Adipocyte (in vitro differentiated cells): ENCODE results near the gene DHRSX.
A peak's percentile ranks its signal among the peaks of the same experiment; 100 is the strongest.

Experiments
- DNase-seq: peaks from one replicate; pipeline ENCODE4 v3.0.0-alpha.2; 2015; ENCODE audit warnings: low read depth
- H3K27me3 ChIP-seq: replicated peaks from 2 replicates; pipeline ENCODE4 v1.7.0; 2013; ENCODE audit warnings: mild to moderate bottlenecking, low read length, moderate library complexity; ENCODE audit not compliant: control insufficient read depth, insufficient read depth
- H3K36me3 ChIP-seq: 2 replicates; pipeline ENCODE4 v1.7.0; 2013; ENCODE audit warnings: low read length, mild to moderate bottlenecking, moderate library complexity; ENCODE audit not compliant: control insufficient read depth, insufficient read depth, severe bottlenecking
- H3K4me1 ChIP-seq: 2 replicates; pipeline ENCODE4 v1.7.0; 2013; ENCODE audit warnings: mild to moderate bottlenecking, low read length, moderate library complexity; ENCODE audit not compliant: control insufficient read depth, insufficient read depth
- H3K4me3 ChIP-seq: 2 replicates; pipeline ENCODE4 v1.7.0; 2013; ENCODE audit warnings: mild to moderate bottlenecking, low read length, moderate library complexity
- H3K9ac ChIP-seq: 2 replicates; pipeline ENCODE4 v1.7.0; 2013; ENCODE audit warnings: mild to moderate bottlenecking, low read length, moderate library complexity
- H3K9me3 ChIP-seq: 2 replicates; pipeline ENCODE4 v1.7.0; 2013; ENCODE audit warnings: mild to moderate bottlenecking, low read length, moderate library complexity; ENCODE audit not compliant: control insufficient read depth

Gene DHRSX, protein sequence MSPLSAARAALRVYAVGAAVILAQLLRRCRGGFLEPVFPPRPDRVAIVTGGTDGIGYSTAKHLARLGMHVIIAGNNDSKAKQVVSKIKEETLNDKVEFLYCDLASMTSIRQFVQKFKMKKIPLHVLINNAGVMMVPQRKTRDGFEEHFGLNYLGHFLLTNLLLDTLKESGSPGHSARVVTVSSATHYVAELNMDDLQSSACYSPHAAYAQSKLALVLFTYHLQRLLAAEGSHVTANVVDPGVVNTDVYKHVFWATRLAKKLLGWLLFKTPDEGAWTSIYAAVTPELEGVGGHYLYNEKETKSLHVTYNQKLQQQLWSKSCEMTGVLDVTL

DNA sequence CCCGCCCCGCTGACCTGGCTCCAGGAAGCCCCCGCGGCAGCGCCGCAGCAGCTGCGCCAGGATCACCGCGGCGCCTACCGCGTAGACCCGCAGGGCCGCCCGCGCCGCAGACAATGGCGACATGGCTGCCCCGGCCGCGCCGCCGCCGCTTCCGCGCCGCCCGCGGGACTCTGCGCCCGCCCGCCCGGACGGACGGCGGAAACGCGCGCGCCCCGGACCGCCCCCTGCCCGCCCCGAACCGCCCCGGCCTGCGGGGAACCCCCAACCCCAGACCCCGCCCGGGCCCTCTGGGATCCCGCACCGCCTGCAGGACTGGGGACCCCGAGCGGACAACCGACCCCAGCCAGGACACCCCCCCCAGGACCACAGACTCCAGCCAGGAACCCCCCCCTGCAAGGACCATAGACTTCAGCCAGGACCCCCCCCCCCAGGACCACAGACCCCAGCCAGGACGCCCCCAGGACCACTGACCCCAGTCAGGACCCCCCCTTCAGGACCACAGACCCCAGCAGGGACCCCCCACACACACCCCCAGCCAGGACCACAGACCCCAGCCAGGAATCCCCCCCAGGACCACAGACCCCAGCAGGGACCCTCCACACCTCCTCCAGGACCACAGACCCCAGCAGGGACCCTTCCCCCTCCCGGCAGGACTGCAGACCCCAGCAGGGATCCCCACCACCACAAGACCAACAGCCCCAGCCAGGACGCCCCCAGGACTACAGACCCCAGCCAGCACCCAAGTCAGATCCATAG, at the start of gene DHRSX, which contains the start of gene ZBED1:
Gene DHRSX (minus strand): TSS at position 174 of the 756 bp plus-strand sequence. CDS start 51 bp downstream, at position 123.
Gene ZBED1 (minus strand): TSS at position 174 of the 756 bp plus-strand sequence. CDS start 10,257 bp downstream, outside the sequence.
- DNase-seq = peak; percentile 69
- Histone ChIP-seq H3K27me3 (no peaks in the 10 kb centered on the region), H3K9me3 (no peaks in the 10 kb centered on the region), H3K36me3 (no peaks in the 10 kb centered on the region), H3K9ac (peak within 1 kb of the TSS; percentile 92), H3K4me1 (peaks cover 30% of the 10 kb centered on the region), H3K4me3 (peak within 1 kb of the TSS; percentile 90)

DNA sequence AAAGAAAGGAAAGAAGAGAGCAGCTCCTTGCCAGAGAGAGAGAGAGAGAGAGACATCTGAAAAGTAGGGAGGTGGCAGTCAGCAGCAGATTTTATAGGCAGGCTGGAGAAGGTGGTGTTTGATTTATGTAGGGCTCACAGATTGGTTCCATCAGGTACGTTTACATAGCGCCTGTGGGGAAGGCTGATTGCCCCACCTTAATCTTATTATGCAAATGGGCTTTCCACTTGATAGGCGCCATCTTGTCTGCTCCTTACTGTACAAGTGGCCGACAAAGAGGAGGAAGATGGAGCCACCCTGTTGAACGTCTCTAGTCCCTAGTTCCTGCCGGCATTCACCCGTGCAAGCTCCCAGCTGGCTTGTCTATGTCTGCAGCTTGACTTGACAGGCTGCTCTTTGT, 49.1 kb upstream of the DHRSX start:
- Histone ChIP-seq H3K36me3 (no peaks in the 10 kb centered on the region), H3K27me3 (peaks cover 51% of the 10 kb centered on the region), H3K4me3 (no peak overlapping the region), H3K9me3 (peaks cover 18% of the 10 kb centered on the region), H3K9ac (no peak overlapping the region), H3K4me1 (peaks cover 12% of the 10 kb centered on the region)
- DNase-seq = peak; percentile 2

DNA sequence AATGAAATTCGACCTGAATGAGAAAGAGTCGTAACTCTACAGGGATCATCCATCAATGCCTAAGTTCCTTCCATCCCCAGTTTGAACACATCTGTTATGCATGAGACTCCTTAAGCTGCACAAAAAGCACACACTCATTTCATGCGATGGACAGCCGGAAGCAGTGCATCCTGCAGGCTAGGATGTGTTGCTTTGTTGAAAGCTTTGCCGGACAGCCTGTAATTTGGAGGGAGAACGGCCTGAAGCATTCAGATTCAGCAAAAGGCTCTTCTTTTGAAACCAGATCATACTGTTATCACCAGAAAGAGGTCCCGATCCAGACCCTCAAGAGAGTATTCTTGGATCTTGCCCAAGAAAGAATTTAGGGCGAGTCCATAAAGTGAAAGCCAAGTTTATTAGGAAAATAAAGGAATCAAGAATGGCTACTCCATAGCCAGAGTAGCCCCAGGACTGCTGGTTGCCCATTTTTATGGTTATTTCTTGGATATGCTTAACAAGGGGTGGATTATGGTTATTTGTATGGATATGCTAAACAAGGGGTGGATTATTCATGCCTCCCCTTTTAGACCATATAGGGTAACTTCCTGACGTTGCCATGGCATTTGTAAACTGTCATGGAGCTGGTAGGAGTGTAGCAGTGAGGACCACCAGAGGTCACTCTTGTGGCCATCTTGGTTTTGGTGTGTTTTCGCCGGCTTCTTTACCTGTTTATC, 48.1 kb upstream of the DHRSX start:
- DNase-seq = no peak
- H3K4me1 ChIP-seq = peaks cover 12% of the 10 kb centered on the region
- H3K9me3 ChIP-seq = peaks cover 18% of the 10 kb centered on the region
- H3K36me3 ChIP-seq = no peaks in the 10 kb centered on the region
- H3K27me3 ChIP-seq = peaks cover 49% of the 10 kb centered on the region
- H3K9ac ChIP-seq = no peak overlapping the region
- H3K4me3 ChIP-seq = no peak overlapping the region

DNA sequence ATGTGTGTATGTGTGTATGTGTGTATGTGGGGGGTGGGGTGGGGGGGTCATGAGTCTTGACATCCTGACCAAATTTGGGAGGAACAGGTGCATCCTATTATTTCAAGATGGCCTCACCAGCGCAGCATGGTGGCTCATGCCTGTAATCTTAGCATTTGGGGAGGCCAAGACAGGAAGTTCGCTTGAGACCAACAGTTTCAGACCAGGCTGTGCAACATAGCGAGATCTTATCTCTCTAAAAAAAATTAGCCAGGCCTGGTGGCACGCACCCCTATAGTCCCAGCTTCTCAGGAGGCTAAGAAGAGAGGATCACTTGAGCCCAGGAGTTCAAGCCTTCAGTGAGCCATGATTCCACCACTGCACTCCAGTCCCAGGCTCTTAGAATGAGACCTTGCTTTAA, 47.0 kb upstream of the DHRSX start:
- H3K9ac ChIP-seq = no peak overlapping the region
- H3K4me1 ChIP-seq = peaks cover 6% of the 10 kb centered on the region
- no peak for DNase-seq
- H3K27me3 ChIP-seq = peaks cover 57% of the 10 kb centered on the region
- no peaks in the 10 kb centered on the region for H3K36me3 ChIP-seq
- H3K4me3 ChIP-seq = no peak overlapping the region
- H3K9me3 ChIP-seq = peaks cover 22% of the 10 kb centered on the region

DNA sequence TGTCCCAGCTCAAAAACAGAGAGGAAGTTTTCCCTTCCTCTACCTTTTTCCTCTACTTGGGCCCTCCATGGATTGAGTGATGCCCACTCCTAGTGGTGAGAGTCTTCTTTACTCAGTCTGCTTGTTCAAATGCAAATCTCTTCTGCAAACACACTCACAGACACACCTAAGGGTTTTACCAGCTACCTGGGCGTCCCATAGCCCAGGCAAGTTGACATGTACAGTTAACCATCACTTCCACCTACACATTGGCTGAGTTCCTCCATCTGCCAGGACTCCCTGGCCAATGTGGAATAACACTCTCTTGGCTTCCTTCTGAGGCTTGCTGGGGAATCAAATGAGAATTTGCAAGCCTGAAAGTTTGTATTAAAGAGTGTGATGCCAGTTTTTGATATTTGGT, 45.7 kb upstream of the DHRSX start:
- H3K4me1 ChIP-seq = no peaks in the 10 kb centered on the region
- H3K36me3 ChIP-seq = no peaks in the 10 kb centered on the region
- DNase-seq = no peak
- H3K27me3 ChIP-seq = peaks cover 59% of the 10 kb centered on the region
- peaks cover 22% of the 10 kb centered on the region for H3K9me3 ChIP-seq
- no peak overlapping the region for H3K4me3 ChIP-seq
- H3K9ac ChIP-seq = no peak overlapping the region

DNA sequence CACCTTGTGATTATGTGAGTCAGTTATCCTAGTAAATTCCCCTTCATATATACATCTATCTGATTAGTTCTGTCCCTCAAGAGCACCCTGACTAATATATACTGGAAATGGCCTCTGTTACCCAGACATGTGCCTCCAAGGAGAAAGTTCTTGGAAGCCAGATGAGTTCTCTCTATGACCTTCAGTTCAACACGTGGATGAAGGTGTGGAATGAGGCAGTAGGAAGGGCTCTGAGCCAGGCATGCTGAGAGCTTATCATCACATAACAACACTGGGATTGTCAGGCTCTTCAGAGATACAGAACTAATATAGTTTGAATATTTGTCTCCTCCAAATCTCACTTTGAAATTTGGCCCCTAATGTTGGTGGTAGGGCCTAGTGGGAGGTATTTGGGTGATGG, 44.4 kb upstream of the DHRSX start:
- peaks cover 22% of the 10 kb centered on the region for H3K9me3 ChIP-seq
- no peak overlapping the region for H3K9ac ChIP-seq
- no peaks in the 10 kb centered on the region for H3K36me3 ChIP-seq
- no peak overlapping the region for H3K4me3 ChIP-seq
- no peak for DNase-seq
- H3K27me3 ChIP-seq = peaks cover 55% of the 10 kb centered on the region
- H3K4me1 ChIP-seq = no peaks in the 10 kb centered on the region

DNA sequence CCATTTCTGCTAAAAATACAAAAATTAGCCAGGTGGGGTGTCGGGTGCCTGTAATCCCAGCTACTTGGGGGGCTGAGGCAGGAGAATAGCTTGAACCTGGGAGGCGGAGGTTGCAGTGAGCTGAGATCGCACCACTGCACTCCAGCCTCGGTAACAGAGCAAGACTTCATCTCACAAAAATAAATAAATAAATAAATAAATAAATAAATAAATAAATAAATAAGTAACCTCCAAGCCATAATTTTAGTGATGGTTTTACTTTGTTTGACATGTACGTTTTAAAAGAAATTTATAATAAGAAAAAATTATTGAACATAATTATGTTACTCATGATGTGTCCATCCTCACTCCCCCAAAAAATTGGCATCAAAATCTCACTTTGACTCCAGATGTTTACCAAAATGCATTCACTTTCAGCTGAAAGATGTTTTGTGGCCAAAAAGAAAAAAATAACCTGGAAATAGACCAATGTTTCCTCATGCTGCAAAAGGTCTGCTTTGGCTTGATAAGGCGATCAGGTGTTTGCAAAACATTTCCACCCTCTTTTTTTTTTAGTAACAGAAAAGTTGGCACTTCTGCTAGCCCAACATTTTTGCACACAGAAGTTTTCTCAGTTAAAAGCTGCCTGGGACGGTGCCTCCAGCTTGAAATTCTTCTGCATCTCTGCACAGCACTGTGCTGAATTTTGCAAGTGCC, 42.2 kb upstream of the DHRSX start:
- Histone ChIP-seq H3K9ac (no peak overlapping the region), H3K36me3 (no peaks in the 10 kb centered on the region), H3K27me3 (peaks cover 54% of the 10 kb centered on the region), H3K9me3 (peaks cover 22% of the 10 kb centered on the region), H3K4me1 (no peaks in the 10 kb centered on the region), H3K4me3 (no peak overlapping the region)
- DNase-seq = no peak

DNA sequence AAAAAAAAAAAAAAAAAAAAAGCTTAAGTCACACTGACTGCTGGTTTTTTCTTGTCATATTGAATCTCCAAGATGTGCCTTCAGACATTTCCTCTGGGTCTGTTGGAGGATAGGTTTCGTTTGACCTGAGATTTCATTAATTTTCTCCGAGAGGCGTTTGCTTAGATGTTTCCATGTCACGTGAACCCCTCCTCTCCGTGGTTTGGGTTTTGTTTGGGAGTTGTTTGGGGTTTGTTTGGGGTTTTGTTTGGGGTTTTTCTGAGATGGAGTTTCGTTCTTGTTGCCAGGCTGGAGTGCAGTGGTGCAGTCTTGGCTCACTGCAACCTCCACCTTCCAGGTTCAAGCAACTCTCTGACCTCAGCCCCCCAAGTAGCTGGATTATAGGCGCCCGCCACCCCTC, 40.8 kb upstream of the DHRSX start:
- no peak for DNase-seq
- no peak overlapping the region for H3K4me3 ChIP-seq
- peaks cover 20% of the 10 kb centered on the region for H3K9me3 ChIP-seq
- H3K36me3 ChIP-seq = no peaks in the 10 kb centered on the region
- H3K9ac ChIP-seq = no peak overlapping the region
- H3K4me1 ChIP-seq = no peaks in the 10 kb centered on the region
- H3K27me3 ChIP-seq = peaks cover 64% of the 10 kb centered on the region

DNA sequence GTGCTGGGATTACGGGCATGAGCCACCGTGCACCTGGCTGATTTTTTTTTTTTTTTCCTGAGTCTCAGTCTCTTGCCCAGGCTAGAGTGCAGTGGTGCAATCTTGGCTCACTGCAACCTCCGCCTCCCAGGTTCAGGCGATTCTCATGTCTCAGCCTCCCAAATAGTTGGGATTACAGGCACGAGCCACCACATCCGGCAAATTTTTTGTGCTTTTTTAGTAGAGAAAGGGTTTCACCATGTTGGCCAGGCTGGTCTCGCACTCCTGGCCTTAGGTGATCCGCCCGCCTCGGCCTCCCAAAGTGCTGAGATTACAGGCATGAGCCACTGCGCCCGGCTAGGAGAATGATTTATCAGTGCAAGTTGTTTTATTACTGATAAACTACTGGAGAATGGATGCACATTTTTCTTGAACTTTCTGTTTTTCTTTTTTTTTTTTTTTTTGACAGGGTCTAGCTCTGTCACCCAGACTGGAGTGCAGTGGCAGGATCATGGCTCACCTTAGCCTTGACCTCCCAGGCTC, 39.7 kb upstream of the DHRSX start:
- Histone ChIP-seq H3K36me3 (no peaks in the 10 kb centered on the region), H3K4me3 (no peak overlapping the region), H3K9me3 (peaks cover 9% of the 10 kb centered on the region), H3K4me1 (no peaks in the 10 kb centered on the region), H3K27me3 (peaks cover 53% of the 10 kb centered on the region), H3K9ac (no peak overlapping the region)
- no peak for DNase-seq

DNA sequence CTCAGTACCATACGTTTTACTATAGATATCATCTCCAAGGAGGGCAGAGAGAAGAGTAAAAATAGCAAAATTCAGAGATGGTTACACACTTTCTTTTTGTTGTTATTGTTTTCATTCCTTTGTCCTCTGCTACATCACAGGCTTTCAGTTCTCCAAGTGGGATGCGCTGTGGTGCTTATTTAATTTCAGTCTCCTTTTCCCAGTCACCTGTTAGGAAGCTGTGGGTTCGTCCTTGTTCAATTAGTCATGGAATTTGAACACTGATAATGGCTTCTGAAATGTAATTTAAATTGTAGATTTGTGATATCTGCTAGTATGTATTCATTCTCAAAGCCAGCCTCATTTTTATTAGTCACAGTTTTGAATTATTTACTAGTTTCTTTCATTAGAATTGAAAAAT, 38.8 kb upstream of the DHRSX start:
- no peak overlapping the region for H3K9ac ChIP-seq
- peaks cover 5% of the 10 kb centered on the region for H3K9me3 ChIP-seq
- peaks cover 48% of the 10 kb centered on the region for H3K27me3 ChIP-seq
- no peaks in the 10 kb centered on the region for H3K4me1 ChIP-seq
- DNase-seq = no peak
- no peaks in the 10 kb centered on the region for H3K36me3 ChIP-seq
- H3K4me3 ChIP-seq = no peak overlapping the region
